ENCODE data around the gene MINDY1. TPM values are rescaled to one million over a fixed set of nuclear protein-coding genes. Genes with fewer than 3 reads are reported as not detected.

Gene MINDY1
- total RNA-seq, 1 experiment from 2014 or later, result 11.6 TPM

DNA sequence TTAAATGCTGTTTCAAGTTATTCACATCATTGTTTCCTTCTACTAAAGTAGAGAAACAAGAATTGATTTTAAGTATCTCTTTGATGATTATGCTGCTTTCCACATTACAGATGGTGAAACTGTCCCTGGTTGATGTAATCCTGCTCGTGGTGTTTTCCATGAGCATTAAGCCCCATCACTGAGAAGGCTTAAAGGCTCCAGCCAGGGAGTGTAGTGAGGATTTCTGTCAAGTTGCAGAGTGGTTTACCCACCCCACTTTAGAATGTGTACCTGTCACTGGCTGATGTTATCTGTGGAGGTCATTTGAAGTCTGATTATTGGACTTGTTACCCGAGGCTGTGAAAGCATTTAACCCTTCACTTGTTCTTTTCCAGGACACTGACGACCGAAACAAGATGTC, 44.9 kb downstream of the MINDY1 start:
- Histone ChIP-seq H3K9me3 (ENCODE audit: low read depth, low read length, poor library complexity, severe bottlenecking) (no peaks in the 10 kb centered on the region), H3K4me1 (ENCODE audit: insufficient read depth, low read length, poor library complexity, severe bottlenecking) (no peaks in the 10 kb centered on the region), H3K4me3 (ENCODE audit: low read depth, low read length, poor library complexity, severe bottlenecking) (no peak overlapping the region), H3K27me3 (replicated peaks; ENCODE audit: insufficient read depth, low read depth, low read length, poor library complexity) (no peaks in the 10 kb centered on the region), H3K27ac (ENCODE audit: low read depth, low read length, poor library complexity, severe bottlenecking) (no peak overlapping the region), H3K36me3 (ENCODE audit: insufficient read depth, low read length, poor library complexity, severe bottlenecking) (peaks cover 85% of the 10 kb centered on the region)
- DNase-seq (ENCODE audit: low spot score), result no peak
- no TSS peak for BruUV-seq (replicated peaks)
- CTCF ChIA-PET, result no interaction called here
- POLR2A ChIA-PET (ENCODE audit: low non-redundant PET), result no interaction called here
- TF ChIP-seq EZH2 (IDR thresholded peaks at IDR 0.05; ENCODE audit: borderline replicate concordance, low read depth, low read length, poor library complexity, severe bottlenecking), result no peak
- no peak for TF ChIP-seq CTCF (conservative IDR thresholded peaks at IDR 0.05; ENCODE audit: low read depth, low read length)
- intact Hi-C loops (cut with micrococcal nuclease; ENCODE audit: unreplicated experiment), result no loop called here

GRCh38 chr1:150960646-150961045, 46.1 kb downstream of the MINDY1 start:
- TSS peak; percentile 26 for BruUV-seq (replicated peaks)

DNA sequence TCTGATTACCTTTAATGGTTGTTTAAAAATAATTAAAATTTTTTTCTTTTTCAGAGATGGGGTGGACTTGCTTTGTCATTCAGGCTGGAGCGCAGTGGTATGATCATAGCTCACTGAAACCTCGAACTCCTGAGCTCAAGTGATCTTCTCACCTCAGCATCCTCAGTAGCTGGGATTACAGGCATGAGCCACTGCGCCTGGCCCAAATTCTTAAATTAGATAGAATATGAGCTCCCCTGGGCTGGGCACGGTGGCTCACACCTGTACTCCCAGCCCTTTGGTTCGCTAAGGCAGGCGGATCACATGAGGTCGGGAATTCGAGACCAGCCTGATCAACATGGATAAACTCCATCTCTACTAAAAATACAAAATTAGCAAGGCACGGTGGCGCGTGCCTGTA, 49.0 kb downstream of the MINDY1 start:
- Histone ChIP-seq H3K27ac (ENCODE audit: low read depth, low read length, poor library complexity, severe bottlenecking) (no peak overlapping the region), H3K36me3 (ENCODE audit: insufficient read depth, low read length, poor library complexity, severe bottlenecking) (peaks cover 67% of the 10 kb centered on the region), H3K4me1 (ENCODE audit: insufficient read depth, low read length, poor library complexity, severe bottlenecking) (no peaks in the 10 kb centered on the region), H3K27me3 (replicated peaks; ENCODE audit: insufficient read depth, low read depth, low read length, poor library complexity) (no peaks in the 10 kb centered on the region), H3K9me3 (ENCODE audit: low read depth, low read length, poor library complexity, severe bottlenecking) (no peaks in the 10 kb centered on the region), H3K4me3 (ENCODE audit: low read depth, low read length, poor library complexity, severe bottlenecking) (no peak overlapping the region)
- ChIA-PET POLR2A (ENCODE audit: low non-redundant PET) (interaction anchor here (0.7 kb wide), 1 partner anchor 583 kb away, joined by 15 read pairs; no protein-coding TSS in a partner anchor), CTCF (no interaction called here)
- TF ChIP-seq CTCF (conservative IDR thresholded peaks at IDR 0.05; ENCODE audit: low read depth, low read length), result no peak
- TF ChIP-seq EZH2 (IDR thresholded peaks at IDR 0.05; ENCODE audit: borderline replicate concordance, low read depth, low read length, poor library complexity, severe bottlenecking), result no peak
- no peak for DNase-seq (ENCODE audit: low spot score)
- intact Hi-C loops (cut with micrococcal nuclease; ENCODE audit: unreplicated experiment), result no loop called here
- no TSS peak for BruUV-seq (replicated peaks)

More at GRCh38 chr1:150960646-150961045, 46.1 kb downstream of the MINDY1 start:
- Histone ChIP-seq H3K27ac (ENCODE audit: low read depth, low read length, poor library complexity, severe bottlenecking) (no peak overlapping the region), H3K27me3 (replicated peaks; ENCODE audit: insufficient read depth, low read depth, low read length, poor library complexity) (no peaks in the 10 kb centered on the region), H3K9me3 (ENCODE audit: low read depth, low read length, poor library complexity, severe bottlenecking) (no peaks in the 10 kb centered on the region), H3K4me3 (ENCODE audit: low read depth, low read length, poor library complexity, severe bottlenecking) (no peak overlapping the region), H3K4me1 (ENCODE audit: insufficient read depth, low read length, poor library complexity, severe bottlenecking) (no peaks in the 10 kb centered on the region), H3K36me3 (ENCODE audit: insufficient read depth, low read length, poor library complexity, severe bottlenecking) (peaks cover 75% of the 10 kb centered on the region)
- ChIA-PET POLR2A (ENCODE audit: low non-redundant PET) (no interaction called here), CTCF (no interaction called here)
- no peak for DNase-seq (ENCODE audit: low spot score)
- intact Hi-C loops (cut with micrococcal nuclease; ENCODE audit: unreplicated experiment), result no loop called here
- TF ChIP-seq EZH2 (IDR thresholded peaks at IDR 0.05; ENCODE audit: borderline replicate concordance, low read depth, low read length, poor library complexity, severe bottlenecking), result no peak
- no peak for TF ChIP-seq CTCF (conservative IDR thresholded peaks at IDR 0.05; ENCODE audit: low read depth, low read length)

Measured in A673 (cell line).